Superior temporal gyrus (tissue), 1 donor: ENCODE measurements around the gene ELL2.

Source experiments
- DNase-seq: peaks from one replicate; pipeline ENCODE4 v3.0.0-alpha.2; 2016; ENCODE audit errors: extremely low spot score

Gene ELL2

GRCh38 chr5:95983509-95983908, 21.9 kb upstream of the ELL2 start:
- DNase-seq = no peak

- no peak for DNase-seq
Observed at GRCh38 chr5:95983080-95983479, 21.4 kb upstream of the ELL2 start.

GRCh38 chr5:95976606-95977005, 15.0 kb upstream of the ELL2 start:
- no peak for DNase-seq

- DNase-seq = no peak
Observed at GRCh38 chr5:95975703-95976102, 14.1 kb upstream of the ELL2 start.

GRCh38 chr5:95973793-95974325, 12.2 kb upstream of the ELL2 start:
- no peak for DNase-seq

- DNase-seq = no peak
Observed at GRCh38 chr5:95972196-95972595, 10.5 kb upstream of the ELL2 start.

GRCh38 chr5:95970359-95970704, 8.7 kb upstream of the ELL2 start:
- DNase-seq = no peak

- DNase-seq = no peak
Observed at GRCh38 chr5:95969651-95970358, 8.2 kb upstream of the ELL2 start.

GRCh38 chr5:95969055-95969454, 7.4 kb upstream of the ELL2 start:
- no peak for DNase-seq

GRCh38 chr5:95967236-95967635, 5.6 kb upstream of the ELL2 start:
- DNase-seq = no peak

- no peak for DNase-seq
Observed at GRCh38 chr5:95966005-95966404, 4.4 kb upstream of the ELL2 start.

- no peak for DNase-seq
Observed at GRCh38 chr5:95963650-95964410, 2.2 kb upstream of the ELL2 start.

GRCh38 chr5:95962785-95963184, 1.1 kb upstream of the ELL2 start:
- no peak for DNase-seq

GRCh38 chr5:95962475-95962773, 773 bp upstream of the ELL2 start:
- DNase-seq = no peak

GRCh38 chr5:95960667-95961616, 709 bp downstream of the ELL2 start:
- DNase-seq = peak; percentile 70

- DNase-seq = peak; percentile 77
Observed at GRCh38 chr5:95959888-95960666, 1.6 kb downstream of the ELL2 start.

GRCh38 chr5:95959051-95959887, 2.4 kb downstream of the ELL2 start:
- peak; percentile 35 for DNase-seq

GRCh38 chr5:95958310-95959014, 3.2 kb downstream of the ELL2 start:
- peak; percentile 43 for DNase-seq

GRCh38 chr5:95957561-95958203, 4.0 kb downstream of the ELL2 start:
- peak; percentile 26 for DNase-seq
